HG03159 (cell line): ENCODE data around the gene DPP6.

Experiments used
- ATAC-seq: cut with Tn5 transposase; IDR thresholded peaks from one replicate; pipeline ENCODE4 v1.9.1; 2021; ENCODE audit warnings: mild to moderate bottlenecking, moderate library complexity; ENCODE audit not compliant: unreplicated experiment

Gene DPP6

DNA sequence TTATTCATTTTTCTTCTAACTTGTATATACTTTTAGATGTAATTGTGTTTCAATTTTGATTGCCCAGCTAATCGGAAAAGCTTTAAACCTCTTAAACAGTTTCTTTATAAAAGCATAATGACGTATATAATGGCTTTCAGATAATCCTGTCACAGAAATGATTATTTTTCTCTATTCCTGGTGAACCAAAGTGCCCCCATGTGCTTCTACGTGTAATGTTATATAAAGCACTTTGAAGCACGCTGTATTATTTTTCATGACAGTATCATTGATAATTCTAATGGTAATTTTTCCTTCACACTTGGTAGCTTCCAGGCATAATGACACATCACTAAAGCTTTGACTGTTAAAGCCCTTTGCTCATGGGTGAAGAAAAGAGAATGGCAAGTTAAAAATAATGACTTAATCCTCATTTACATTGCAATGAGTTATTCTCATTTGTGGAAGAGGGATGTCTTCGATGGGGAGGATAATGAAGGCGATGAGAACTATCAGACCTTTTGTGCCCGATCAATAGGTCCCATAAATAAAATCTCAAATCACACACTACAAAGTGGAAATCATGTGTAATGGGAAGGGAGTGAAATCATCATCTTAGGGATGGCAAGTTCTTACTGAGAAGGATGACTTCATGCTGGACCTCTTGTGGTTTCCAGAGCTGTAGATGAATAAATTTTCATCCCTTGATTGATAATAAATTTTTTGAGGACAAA lies 460.1 kb downstream of the DPP6 start:
- no peak for ATAC-seq

DNA sequence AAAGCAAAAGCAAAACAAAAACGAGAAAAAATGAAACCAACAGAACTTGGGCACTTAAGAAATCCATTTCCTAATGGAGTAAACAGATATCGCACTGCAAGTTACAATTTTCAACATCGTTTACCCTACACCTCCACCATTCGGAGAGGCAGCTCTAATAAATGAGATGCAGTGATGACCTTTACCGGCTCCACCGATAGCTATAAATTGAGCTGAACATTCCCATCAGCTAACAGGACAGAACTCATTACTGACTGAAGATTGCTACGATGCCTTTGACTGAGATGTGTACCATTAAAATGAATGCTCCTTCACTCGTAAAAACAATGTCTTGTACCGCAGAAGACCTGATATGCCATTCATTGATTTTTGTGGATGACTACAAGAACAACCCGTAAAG lies 465.6 kb downstream of the DPP6 start:
- no peak for ATAC-seq

- no peak for ATAC-seq
These were observed 467.0 kb downstream of the DPP6 start for GRCh38 chr7:154519229-154519628.

DNA sequence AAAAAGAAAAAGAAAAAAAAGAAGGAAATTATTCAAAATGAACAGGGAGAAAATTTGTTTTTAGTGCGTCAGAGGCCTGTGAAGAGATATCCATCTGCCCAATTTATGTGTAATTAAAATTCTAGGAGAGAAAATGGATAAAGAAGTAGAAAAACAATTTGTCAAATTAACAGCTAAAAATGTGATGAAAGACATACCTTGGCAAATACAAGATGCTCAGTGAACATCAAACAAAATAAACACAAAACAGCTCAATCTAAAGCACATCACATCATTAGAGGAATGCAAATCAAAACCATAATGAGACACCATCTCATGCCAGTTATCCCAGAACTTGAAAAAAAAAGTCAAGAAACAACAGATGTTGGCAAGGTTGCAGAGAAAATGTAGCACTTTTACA lies 477.9 kb downstream of the DPP6 start:
- ATAC-seq: no peak

GRCh38 chr7:154532771-154533170 lies 480.6 kb downstream of the DPP6 start:
- ATAC-seq: no peak

DNA sequence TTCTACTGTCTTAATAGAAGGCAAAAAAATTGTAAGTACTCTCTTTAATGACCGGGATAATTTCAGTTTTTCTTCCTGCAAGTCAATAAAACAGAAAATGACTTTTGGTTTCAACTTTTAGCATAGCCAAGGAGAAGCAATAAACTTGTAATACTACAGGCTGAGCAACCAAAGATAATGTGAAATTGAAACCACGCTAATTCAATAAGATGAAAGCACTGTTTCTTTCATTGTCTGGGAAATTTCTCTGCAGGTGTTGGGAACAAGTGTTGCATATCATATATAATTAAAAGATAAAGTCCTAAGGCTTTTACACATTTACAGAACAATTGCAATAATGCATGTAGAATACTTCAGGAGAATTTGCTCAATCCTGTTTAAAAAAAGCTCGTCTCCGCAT lies 488.4 kb downstream of the DPP6 start:
- no peak for ATAC-seq

GRCh38 chr7:154541606-154542005 lies 489.4 kb downstream of the DPP6 start:
- ATAC-seq: no peak

- no peak for ATAC-seq
These were observed 494.9 kb downstream of the DPP6 start for GRCh38 chr7:154546946-154547587.

DNA sequence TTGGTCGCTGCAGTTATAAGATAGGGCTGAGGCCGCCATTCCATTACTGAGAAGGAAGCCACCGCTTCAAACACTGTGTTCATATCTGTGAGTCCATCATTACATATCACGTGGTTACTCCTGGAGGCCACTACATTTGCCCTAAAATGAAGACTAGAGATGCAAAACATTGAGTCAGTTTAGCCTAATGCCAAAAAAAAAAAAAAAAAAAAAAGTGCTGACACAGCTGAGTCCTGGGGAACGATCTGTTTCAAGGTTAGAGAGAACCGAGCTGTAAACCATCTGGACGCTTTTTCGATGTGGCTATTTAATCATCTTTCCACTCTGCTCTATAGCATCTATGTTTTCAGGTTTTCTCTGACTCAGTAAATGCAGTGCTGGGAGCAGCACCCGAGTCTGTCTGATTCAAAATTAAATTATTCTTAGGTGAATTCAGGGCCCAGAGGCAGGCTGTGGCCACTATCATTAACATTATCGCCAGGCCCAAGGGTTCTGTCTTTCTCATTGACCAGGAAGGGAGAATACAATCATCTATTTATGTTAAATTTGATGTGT lies 501.6 kb downstream of the DPP6 start:
- ATAC-seq: no peak

- ATAC-seq: no peak
These were observed 507.3 kb downstream of the DPP6 start for GRCh38 chr7:154559454-154559853.

DNA sequence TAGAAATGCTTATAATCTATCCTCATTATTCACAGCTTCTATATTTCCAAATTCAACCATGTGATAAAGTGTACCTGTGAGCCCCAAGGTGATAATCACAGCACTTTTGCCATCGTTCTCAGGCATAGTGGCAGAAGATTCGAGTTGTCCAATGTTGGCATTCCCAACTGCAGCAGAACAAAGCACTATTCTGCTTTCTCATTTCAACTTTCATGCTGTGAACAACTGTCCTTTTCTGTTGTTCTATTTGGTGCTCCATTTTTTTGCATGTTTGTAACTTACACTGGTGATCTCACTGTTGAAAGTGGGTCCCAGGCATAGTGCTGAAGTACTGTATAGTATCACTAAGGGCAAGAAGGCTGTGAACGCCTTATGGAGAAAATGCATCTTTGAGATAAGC lies 512.5 kb downstream of the DPP6 start:
- ATAC-seq: no peak

DNA sequence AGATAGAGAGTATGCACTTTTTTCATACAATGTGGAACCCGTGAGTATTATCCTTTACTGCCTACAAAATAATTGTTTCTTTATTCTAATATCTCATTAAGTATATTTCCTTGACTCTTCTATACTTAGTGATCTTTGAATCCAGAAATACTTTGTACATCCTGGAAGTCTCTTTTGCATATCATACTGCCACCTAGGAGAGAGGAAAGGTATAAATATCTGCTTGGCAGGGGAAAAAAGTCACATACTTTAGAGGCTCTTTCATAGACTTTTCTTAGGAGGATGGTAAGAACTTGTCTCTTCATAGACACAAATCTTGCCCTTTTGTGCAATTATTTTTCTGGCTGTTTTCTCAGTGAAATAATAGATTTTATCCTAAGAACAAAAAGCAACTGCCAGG lies 514.7 kb downstream of the DPP6 start:
- ATAC-seq: no peak

- ATAC-seq: no peak
These were observed 516.1 kb downstream of the DPP6 start for GRCh38 chr7:154568346-154568745.

DNA sequence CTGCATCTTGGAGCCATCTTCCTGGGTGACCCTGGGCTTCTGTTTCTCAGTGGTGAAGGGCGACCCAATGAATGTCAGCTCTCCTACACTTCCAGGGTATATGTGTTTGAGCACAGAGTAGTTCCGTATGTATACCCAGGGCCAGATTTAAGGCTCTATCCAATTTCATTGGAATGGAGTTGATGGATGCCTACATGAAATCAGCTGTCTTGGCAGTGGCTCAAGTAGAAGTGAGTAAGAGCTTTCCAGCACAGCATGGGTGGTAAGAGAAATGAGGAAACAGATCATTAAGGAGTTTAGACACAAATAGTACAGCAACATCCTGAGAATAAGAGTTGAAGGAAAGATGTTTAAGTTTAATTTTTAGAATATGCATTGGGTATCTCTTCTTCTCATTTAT lies 517.7 kb downstream of the DPP6 start:
- no peak for ATAC-seq

DNA sequence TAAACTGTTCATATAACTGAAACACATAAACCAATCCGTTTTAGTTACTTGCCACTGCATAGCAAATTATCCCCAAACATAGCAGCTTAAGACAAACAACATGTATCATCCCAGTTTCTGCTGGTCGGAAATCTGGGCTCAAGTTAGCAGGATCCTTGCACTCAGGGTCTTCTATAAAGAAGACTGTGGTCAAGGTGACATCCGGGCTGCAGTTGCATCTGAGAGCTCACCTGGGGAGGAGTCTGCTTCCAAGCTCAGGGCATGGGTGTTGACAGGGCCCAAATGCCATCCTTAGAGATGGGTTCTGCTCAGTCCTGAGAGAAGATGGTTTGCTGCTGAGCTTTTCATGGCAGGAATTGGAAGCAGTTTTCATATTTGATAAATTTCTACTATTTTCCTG lies 519.6 kb downstream of the DPP6 start:
- no peak for ATAC-seq

DNA sequence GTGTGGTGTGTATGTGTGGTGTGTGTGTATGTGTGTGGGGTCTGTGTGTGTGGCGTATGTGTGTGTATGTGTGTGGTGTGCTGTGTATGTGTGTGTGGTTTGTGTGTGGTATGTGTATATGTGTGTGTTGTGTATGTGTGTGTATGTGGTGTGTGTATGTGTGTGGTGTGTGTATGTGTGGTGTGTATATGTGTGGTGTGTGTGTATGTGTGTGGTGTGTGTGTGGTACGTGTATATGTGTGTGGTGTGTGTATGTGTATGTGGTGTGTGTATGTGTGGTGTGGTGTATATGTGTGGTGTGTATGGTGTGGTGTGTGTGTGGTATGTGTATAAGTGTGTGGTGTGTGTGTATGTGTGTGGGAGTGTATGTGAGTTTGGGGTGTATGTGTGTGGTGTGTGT lies 522.0 kb downstream of the DPP6 start:
- ATAC-seq: no peak

- ATAC-seq: no peak
These were observed 523.3 kb downstream of the DPP6 start for GRCh38 chr7:154575497-154575896.

GRCh38 chr7:154576604-154577003 lies 524.4 kb downstream of the DPP6 start:
- ATAC-seq: no peak

- no peak for ATAC-seq
These were observed 525.1 kb downstream of the DPP6 start for GRCh38 chr7:154577141-154577873.

DNA sequence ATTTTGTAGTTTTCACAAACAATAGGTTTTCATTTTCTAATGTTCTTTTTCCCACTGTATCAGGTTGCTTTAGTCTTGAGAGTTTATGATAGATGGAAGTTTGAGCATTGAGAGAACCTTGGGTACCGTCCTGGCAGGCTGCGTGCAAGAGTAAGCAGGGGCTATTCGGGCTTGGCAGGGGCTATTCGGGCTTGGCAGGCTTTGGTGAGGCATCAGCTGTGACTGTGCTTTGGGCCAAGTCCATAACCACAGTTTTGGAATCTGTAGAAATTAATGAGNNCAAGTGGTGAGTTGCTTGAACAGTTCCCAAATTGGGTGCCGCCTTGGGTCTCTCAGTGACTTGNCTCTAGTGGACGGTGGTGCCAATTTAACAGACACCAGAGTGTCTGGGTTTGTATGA lies 526.1 kb downstream of the DPP6 start:
- ATAC-seq: no peak

DNA sequence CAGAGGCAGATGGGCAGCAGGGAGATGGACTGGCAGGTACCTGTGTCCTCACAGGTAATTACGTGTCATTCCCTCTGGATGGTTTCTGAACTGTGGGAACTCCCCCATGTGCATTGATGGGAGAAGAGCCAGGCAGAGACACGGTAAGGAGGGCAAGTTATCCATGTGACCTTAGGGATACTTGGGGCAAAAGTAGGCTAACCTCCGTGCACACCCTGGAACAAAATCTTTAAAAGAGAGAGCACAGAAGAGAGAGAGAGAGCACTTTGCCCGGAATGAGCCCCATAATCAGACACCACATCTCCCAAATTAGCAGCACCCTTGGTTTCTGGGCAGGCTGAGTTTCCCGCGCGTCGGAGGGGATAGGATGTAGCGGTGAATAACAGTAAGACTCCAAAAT lies 527.5 kb downstream of the DPP6 start:
- no peak for ATAC-seq
